ENCODE data around the gene ZNF821. TPM values are rescaled to one million over a fixed set of nuclear protein-coding genes. Genes with fewer than 3 reads are reported as not detected.

Gene ZNF821
- total RNA-seq, 1 donor from 2014 or later: 17.6 TPM

DNA sequence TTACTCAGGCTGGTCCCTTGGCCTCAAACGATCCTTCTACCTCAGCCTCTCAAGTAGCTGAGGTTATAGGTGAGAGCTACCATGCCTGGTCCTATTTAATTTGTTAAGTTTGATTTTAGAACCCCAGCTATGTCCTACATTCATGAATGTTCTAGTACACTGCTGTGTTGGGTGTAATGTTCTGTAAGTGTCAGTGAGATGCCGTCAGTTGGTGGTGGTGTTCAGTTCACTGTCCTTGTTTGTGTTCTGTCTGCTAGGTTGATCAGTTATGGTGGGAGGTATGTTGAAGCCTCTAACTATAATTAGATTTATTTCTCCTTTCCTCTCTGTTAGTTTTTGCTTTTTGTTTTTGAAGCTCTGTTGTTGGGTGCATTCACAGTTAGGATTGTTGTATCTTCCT, 19.6 kb upstream of the ZNF821 start:
- TF ChIP-seq CTCF (conservative IDR thresholded peaks at IDR 0.05; ENCODE audit: low read depth, low read length): no peak

DNA sequence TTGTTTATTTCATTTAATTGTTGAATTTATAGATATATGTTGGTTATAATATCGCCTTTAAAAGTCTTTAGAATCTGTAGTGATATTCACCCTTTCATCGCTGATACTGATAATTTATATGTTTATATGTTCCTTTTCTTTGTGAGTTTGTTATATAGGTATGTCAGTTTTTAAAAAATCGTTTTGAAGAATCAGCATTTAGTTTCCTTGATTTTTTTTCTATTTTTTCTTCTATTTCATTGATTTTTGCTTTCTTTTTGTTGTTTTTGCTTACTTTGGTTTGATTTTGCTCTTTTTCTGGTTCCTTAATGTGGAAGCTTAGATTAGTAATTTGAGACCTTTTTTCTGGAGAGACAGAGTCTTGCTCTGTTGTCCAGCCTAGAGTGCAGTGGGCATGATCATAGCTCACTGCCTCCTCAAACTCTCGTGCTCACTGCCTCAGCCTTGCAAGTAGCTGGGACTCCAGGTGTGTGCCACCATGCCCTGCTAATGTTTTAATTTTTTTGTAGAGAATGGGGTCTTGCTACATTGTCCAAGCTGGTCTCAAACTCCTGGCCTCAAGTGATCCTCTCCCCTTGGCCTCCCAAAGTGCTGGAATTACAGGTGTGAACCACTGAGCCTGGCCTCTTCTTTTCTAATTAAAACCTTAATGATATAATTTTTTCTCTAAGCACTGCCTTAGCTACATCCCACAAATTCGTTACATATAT, 18.8 kb upstream of the ZNF821 start:
- no peak overlapping the region for H3K4me3 ChIP-seq (ENCODE audit: low read depth, low read length)
- no peak for TF ChIP-seq CTCF (conservative IDR thresholded peaks at IDR 0.05; ENCODE audit: low read depth, low read length)
- DNase-seq (ENCODE audit: low read depth): no peak

More for the DNA sequence above, 19.6 kb upstream of the ZNF821 start:
- H3K4me3 ChIP-seq (ENCODE audit: low read depth, low read length): no peak overlapping the region
- DNase-seq (ENCODE audit: low read depth): no peak

- DNase-seq (ENCODE audit: low read depth): no peak
- no peak for TF ChIP-seq CTCF (conservative IDR thresholded peaks at IDR 0.05; ENCODE audit: low read depth, low read length)
- H3K4me3 ChIP-seq (ENCODE audit: low read depth, low read length): no peak overlapping the region
Observed at GRCh38 chr16:71899171-71899570, 15.2 kb upstream of the ZNF821 start.

- TF ChIP-seq CTCF (conservative IDR thresholded peaks at IDR 0.05; ENCODE audit: low read depth, low read length): no peak
- H3K4me3 ChIP-seq (ENCODE audit: low read depth, low read length): peak overlapping the region; percentile 82
- DNase-seq (ENCODE audit: low read depth): no peak
Observed at GRCh38 chr16:71896764-71897368, 12.9 kb upstream of the ZNF821 start.

DNA sequence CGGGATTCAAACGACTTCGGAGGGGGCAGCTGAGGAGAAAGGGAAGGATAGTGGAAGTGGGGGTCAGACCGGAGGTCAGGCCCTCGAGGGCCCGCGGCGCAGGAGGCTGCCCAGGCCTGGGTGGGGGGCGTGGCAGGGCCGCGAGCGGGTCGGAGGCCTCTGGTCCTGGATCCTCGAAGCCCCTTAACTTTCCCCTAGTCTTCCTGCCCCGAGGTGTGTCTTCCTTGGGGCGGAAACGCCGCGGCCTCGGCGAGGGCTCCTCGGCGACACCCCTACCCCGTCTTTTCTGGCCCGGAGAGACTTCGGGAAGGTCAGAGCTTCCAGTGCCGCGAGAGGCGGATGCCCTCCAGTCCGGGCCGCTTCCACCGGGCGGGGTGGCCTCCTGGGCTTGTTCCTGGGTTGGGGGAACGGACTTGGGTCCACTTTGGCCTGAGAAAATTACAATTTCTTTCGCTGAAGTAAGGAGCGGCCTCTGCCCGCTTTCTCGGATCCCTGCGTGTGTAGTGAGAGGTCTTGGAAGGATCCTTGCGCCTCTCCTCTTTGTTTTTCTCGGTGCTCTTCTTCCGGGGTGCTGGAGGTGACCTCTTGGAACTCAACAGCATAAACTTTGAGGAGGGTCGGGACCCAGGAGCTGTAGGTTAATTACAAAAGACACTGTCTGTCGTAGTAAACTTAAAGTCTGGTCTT, 11.8 kb upstream of the ZNF821 start:
- TF ChIP-seq CTCF (conservative IDR thresholded peaks at IDR 0.05; ENCODE audit: low read depth, low read length): no peak
- no peak for DNase-seq (ENCODE audit: low read depth)
- peak overlapping the region; percentile 82 for H3K4me3 ChIP-seq (ENCODE audit: low read depth, low read length)

GRCh38 chr16:71894921-71895678, 11.1 kb upstream of the ZNF821 start, which contains the start of gene IST1:
Gene IST1, plus strand, starts transcription at chr16:71895531. Its CDS starts 20,110 bp downstream, at chr16:71915641.
- H3K4me3 ChIP-seq (ENCODE audit: low read depth, low read length): peak within 1 kb of the TSS; percentile 82
- no peak for TF ChIP-seq CTCF (conservative IDR thresholded peaks at IDR 0.05; ENCODE audit: low read depth, low read length)
- DNase-seq (ENCODE audit: low read depth): peak; percentile 71
